Neural progenitor cell (in vitro differentiated cells): Measurements from ENCODE around the gene KLHDC4.

ENCODE experiments used
- EZH2 ChIP-seq: fragments of 200-600 bp; sonication (generic); IDR thresholded peaks from 2 replicates; pipeline ENCODE4 v1.6.1; 2017; ENCODE audit warnings: antibody characterized with exemption, mild to moderate bottlenecking, moderate library complexity
- TF ChIP-seq, protein P1 (sequence below): fragments of 200-600 bp; sonication (generic); IDR thresholded peaks from 2 replicates; pipeline ENCODE4 v1.5.1; 2017; ENCODE audit warnings: antibody characterized with exemption, mild to moderate bottlenecking

GRCh38 chr16:87701505-87701921 is 64.3 kb downstream of the KLHDC4 start:
- TF ChIP-seq EZH2: no peak
- TF ChIP-seq, protein P1, sequence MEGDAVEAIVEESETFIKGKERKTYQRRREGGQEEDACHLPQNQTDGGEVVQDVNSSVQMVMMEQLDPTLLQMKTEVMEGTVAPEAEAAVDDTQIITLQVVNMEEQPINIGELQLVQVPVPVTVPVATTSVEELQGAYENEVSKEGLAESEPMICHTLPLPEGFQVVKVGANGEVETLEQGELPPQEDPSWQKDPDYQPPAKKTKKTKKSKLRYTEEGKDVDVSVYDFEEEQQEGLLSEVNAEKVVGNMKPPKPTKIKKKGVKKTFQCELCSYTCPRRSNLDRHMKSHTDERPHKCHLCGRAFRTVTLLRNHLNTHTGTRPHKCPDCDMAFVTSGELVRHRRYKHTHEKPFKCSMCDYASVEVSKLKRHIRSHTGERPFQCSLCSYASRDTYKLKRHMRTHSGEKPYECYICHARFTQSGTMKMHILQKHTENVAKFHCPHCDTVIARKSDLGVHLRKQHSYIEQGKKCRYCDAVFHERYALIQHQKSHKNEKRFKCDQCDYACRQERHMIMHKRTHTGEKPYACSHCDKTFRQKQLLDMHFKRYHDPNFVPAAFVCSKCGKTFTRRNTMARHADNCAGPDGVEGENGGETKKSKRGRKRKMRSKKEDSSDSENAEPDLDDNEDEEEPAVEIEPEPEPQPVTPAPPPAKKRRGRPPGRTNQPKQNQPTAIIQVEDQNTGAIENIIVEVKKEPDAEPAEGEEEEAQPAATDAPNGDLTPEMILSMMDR: no peak
